CD4-positive, CD25-positive, alpha-beta regulatory T cell (primary cell): ENCODE data around the gene ZFP62. TPM values are rescaled to one million over a fixed set of nuclear protein-coding genes. Genes with fewer than 3 reads are reported as not detected.
"Not testable (repeated sequence)": the region's sequence is repeated elsewhere in the genome, so short reads cannot be mapped to it uniquely, and the experiment has no call there.

Source experiments
- ATAC-seq, 2 donors: fragments of 150-1000 bp; cut with Tn5 transposase; one replicate each; pipeline ENCODE4 v1.10.0; 2021; ENCODE audit warnings: low read depth in 2 of 2, moderate number of reproducible peaks in 2 of 2, moderate library complexity in 1 of 2
- DNase-seq, 3 donors: peaks; one replicate each; pipeline versions ENCODE4 v3.0.0 to v3.0.0-alpha.2; 2012 to 2022; ENCODE audit warnings: mixed read lengths in 1 of 3
- H3K27ac ChIP-seq: one replicate; pipeline ENCODE4 v1.7.0; 2013; ENCODE audit warnings: mild to moderate bottlenecking, low read length; ENCODE audit not compliant: insufficient read depth, poor library complexity, severe bottlenecking
- H3K27me3 ChIP-seq: one replicate; pipeline ENCODE4 v1.7.0; 2013; ENCODE audit warnings: low read length; ENCODE audit not compliant: control insufficient read depth, insufficient read depth
- H3K36me3 ChIP-seq: one replicate; pipeline ENCODE4 v1.7.0; 2013; ENCODE audit warnings: mild to moderate bottlenecking, low read length, moderate library complexity; ENCODE audit not compliant: control insufficient read depth, insufficient read depth
- H3K4me1 ChIP-seq: 2 replicates; pipeline ENCODE4 v1.7.0; 2013; ENCODE audit warnings: mild to moderate bottlenecking, low read length; ENCODE audit not compliant: insufficient read depth, control insufficient read depth, poor library complexity, severe bottlenecking
- H3K4me3 ChIP-seq: one replicate; pipeline ENCODE4 v1.7.0; 2013; ENCODE audit warnings: low read depth, mild to moderate bottlenecking, low read length, moderate library complexity
- H3K9me3 ChIP-seq, 2 experiments: 1 replicate in 1 of 2; 2 replicates in 1 of 2; pipeline ENCODE4 v1.7.0; 2013; ENCODE audit warnings: low read length in 2 of 2, mild to moderate bottlenecking in 1 of 2, moderate library complexity in 1 of 2; ENCODE audit not compliant: control insufficient read depth in 2 of 2
- H3K27ac Mint-ChIP-seq, 3 donors: one replicate each; pipeline ENCODE4 v1.8.0; 2020 to 2022; ENCODE audit warnings: mild to moderate bottlenecking in 3 of 3, mixed read lengths in 3 of 3, moderate library complexity in 2 of 3
- H3K27me3 Mint-ChIP-seq: one replicate; pipeline ENCODE4 v1.8.0; 2022; ENCODE audit warnings: mild to moderate bottlenecking, mixed read lengths
- H3K36me3 Mint-ChIP-seq: one replicate; pipeline ENCODE4 v1.8.0; 2020; ENCODE audit warnings: mixed read lengths
- H3K4me1 Mint-ChIP-seq, 4 donors: one replicate each; pipeline ENCODE4 v1.8.0; 2020 to 2022; ENCODE audit warnings: mixed read lengths in 4 of 4, mild to moderate bottlenecking in 1 of 4
- H3K4me3 Mint-ChIP-seq, 4 donors: one replicate each; pipeline ENCODE4 v1.8.0; 2020 to 2022; ENCODE audit warnings: mild to moderate bottlenecking in 4 of 4, mixed read lengths in 4 of 4, moderate library complexity in 3 of 4
- H3K9me3 Mint-ChIP-seq, 7 donors: one replicate each; pipeline ENCODE4 v1.8.0; 2020 to 2022; ENCODE audit warnings: mixed read lengths in 7 of 7, mild to moderate bottlenecking in 3 of 7, moderate library complexity in 2 of 7
- polyA plus RNA-seq, 4 donors: library from polyadenylated mRNA; unstranded; fragments of 300-500 nt; fragmentation: Illumina TruSeq; gene quantifications; one replicate each; pipeline ENCODE4 v1.2.3, GENCODE V29; 2021
- total RNA-seq: library from RNA; stranded (reverse); gene quantifications from one replicate; pipeline ENCODE4 v1.2.3, GENCODE V29; 2022

Gene ZFP62
- total and polyA plus RNA-seq, 5 donors from 2014 or later: 21.4 to 31.2 (median 22.1) TPM

GRCh38 chr5:180827374-180827773 lies 33.7 kb downstream of the ZFP62 start:
- not testable (repeated sequence) for H3K27me3 Mint-ChIP-seq, DNase-seq, H3K27ac ChIP-seq, H3K9me3 Mint-ChIP-seq, H3K36me3 ChIP-seq, H3K4me3 ChIP-seq, H3K27ac Mint-ChIP-seq, H3K27me3 ChIP-seq, ATAC-seq, H3K4me3 Mint-ChIP-seq, H3K9me3 ChIP-seq
- peaks cover 13% of the 10 kb centered on the region for H3K36me3 Mint-ChIP-seq
- H3K4me1 ChIP-seq: peaks cover 25% of the 10 kb centered on the region
- H3K4me1 Mint-ChIP-seq: peaks cover 7 to 41% (median 29%) of the 10 kb centered on the region in 4 donors

GRCh38 chr5:180825768-180826525 lies 35.1 kb downstream of the ZFP62 start:
- Mint-ChIP-seq H3K27ac (no peak overlapping the region), H3K4me1 (peaks cover 6 to 33% (median 27%) of the 10 kb centered on the region in 4 donors)
- H3K9me3 ChIP-seq: peaks cover 0 to 3% of the 10 kb centered on the region in 2 experiments

GRCh38 chr5:180824630-180825476 lies 36.2 kb downstream of the ZFP62 start:
- Histone ChIP-seq H3K27me3 (no peaks in the 10 kb centered on the region), H3K4me1 (peaks cover 12% of the 10 kb centered on the region), H3K4me3 (no peak overlapping the region), H3K36me3 (no peaks in the 10 kb centered on the region), H3K27ac (no peak overlapping the region), H3K9me3 (peaks cover 0 to 3% of the 10 kb centered on the region in 2 experiments)
- no peak overlapping the region for H3K27ac Mint-ChIP-seq
- H3K36me3 Mint-ChIP-seq: peaks cover 9% of the 10 kb centered on the region
- peak overlapping the region in 2 of 4 donors; percentile 39 to 40 for H3K4me3 Mint-ChIP-seq
- peaks cover 0 to 3% (median 0%) of the 10 kb centered on the region in 7 donors for H3K9me3 Mint-ChIP-seq
- DNase-seq: no peak
- H3K4me1 Mint-ChIP-seq: peaks cover 6 to 22% (median 19%) of the 10 kb centered on the region in 4 donors
- no peaks in the 10 kb centered on the region for H3K27me3 Mint-ChIP-seq
- no peak for ATAC-seq

More at GRCh38 chr5:180825768-180826525, 35.1 kb downstream of the ZFP62 start:
- Mint-ChIP-seq H3K27me3 (no peaks in the 10 kb centered on the region), H3K36me3 (peaks cover 13% of the 10 kb centered on the region), H3K4me3 (peak overlapping the region in 3 of 4 donors; percentile 14 to 87 (median 72)), H3K9me3 (peaks cover 0 to 3% (median 0%) of the 10 kb centered on the region in 7 donors)
- DNase-seq (no peak), ATAC-seq (no peak)
- Histone ChIP-seq H3K36me3 (no peaks in the 10 kb centered on the region), H3K27me3 (no peaks in the 10 kb centered on the region), H3K4me3 (no peak overlapping the region), H3K27ac (no peak overlapping the region), H3K4me1 (peaks cover 21% of the 10 kb centered on the region)

- Mint-ChIP-seq H3K4me1 (peaks cover 6 to 14% (median 13%) of the 10 kb centered on the region in 4 donors), H3K27me3 (no peaks in the 10 kb centered on the region), H3K9me3 (no peaks in the 10 kb centered on the region), H3K4me3 (peak overlapping the region in 2 of 4 donors; percentile 39 to 40), H3K36me3 (peaks cover 4% of the 10 kb centered on the region), H3K27ac (peak overlapping the region in 2 of 3 donors; percentile 6 to 69)
- Histone ChIP-seq H3K36me3 (no peaks in the 10 kb centered on the region), H3K27me3 (no peaks in the 10 kb centered on the region), H3K9me3 (peaks cover 0 to 3% of the 10 kb centered on the region in 2 experiments), H3K27ac (no peak overlapping the region), H3K4me3 (no peak overlapping the region), H3K4me1 (peaks cover 9% of the 10 kb centered on the region)
- DNase-seq (peak in 1 of 3 donors; percentile 15), ATAC-seq (no peak)
These were observed 37.0 kb downstream of the ZFP62 start for GRCh38 chr5:180823940-180824629.

- no peak overlapping the region for H3K4me3 Mint-ChIP-seq
- no peak overlapping the region for H3K27ac ChIP-seq
- no peaks in the 10 kb centered on the region for H3K9me3 ChIP-seq
- peaks cover 6 to 14% (median 13%) of the 10 kb centered on the region in 4 donors for H3K4me1 Mint-ChIP-seq
- peaks cover 4% of the 10 kb centered on the region for H3K36me3 Mint-ChIP-seq
- DNase-seq (no peak), ATAC-seq (no peak)
- no peaks in the 10 kb centered on the region for H3K27me3 Mint-ChIP-seq
- no peak overlapping the region for H3K27ac Mint-ChIP-seq
- no peaks in the 10 kb centered on the region for H3K36me3 ChIP-seq
- peaks cover 9% of the 10 kb centered on the region for H3K4me1 ChIP-seq
- H3K9me3 Mint-ChIP-seq: no peaks in the 10 kb centered on the region
- H3K27me3 ChIP-seq: peaks cover 3% of the 10 kb centered on the region
- H3K4me3 ChIP-seq: no peak overlapping the region
These were observed 37.7 kb downstream of the ZFP62 start for GRCh38 chr5:180823346-180823745.

GRCh38 chr5:180821538-180821937 lies 39.5 kb downstream of the ZFP62 start:
- no peak for DNase-seq
- Histone ChIP-seq H3K36me3 (no peaks in the 10 kb centered on the region), H3K4me3 (no peak overlapping the region), H3K27ac (no peak overlapping the region), H3K27me3 (peaks cover 5% of the 10 kb centered on the region), H3K9me3 (no peaks in the 10 kb centered on the region), H3K4me1 (peaks cover 16% of the 10 kb centered on the region)
- no peak for ATAC-seq
- H3K4me3 Mint-ChIP-seq: no peak overlapping the region
- H3K27ac Mint-ChIP-seq: no peak overlapping the region
- H3K4me1 Mint-ChIP-seq: peaks cover 11 to 30% (median 21%) of the 10 kb centered on the region in 4 donors
- H3K9me3 Mint-ChIP-seq: no peaks in the 10 kb centered on the region
- H3K36me3 Mint-ChIP-seq: peaks cover 4% of the 10 kb centered on the region
- H3K27me3 Mint-ChIP-seq: no peaks in the 10 kb centered on the region

DNA sequence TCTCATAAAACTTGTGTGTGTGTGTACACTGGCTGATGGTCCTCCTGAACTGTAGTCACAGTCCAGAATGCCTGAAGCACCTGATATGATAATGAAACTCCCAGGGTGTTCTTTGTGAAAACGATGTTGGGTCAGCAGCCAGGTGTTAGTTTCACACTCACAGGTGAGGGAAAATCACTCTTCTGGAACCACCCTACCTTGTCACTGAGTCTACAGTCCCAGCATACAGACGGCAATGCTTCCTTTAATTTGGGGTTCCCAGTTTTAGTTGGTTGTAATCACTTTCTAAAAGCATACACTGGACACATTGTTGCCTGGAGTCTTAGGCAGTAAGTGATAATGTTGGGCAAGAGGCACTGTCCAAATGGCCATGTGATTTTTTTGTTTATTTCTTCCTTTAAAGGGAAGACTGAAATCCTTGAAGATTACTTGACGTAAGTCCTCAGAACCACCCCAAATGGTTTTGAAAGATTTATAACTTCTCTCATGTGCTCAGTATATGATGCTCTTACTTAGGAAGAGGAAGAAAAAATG lies 40.2 kb downstream of the ZFP62 start:
- Mint-ChIP-seq H3K4me1 (peaks cover 11 to 35% (median 24%) of the 10 kb centered on the region in 4 donors), H3K9me3 (no peaks in the 10 kb centered on the region), H3K36me3 (no peaks in the 10 kb centered on the region), H3K4me3 (no peak overlapping the region), H3K27me3 (no peaks in the 10 kb centered on the region), H3K27ac (no peak overlapping the region)
- DNase-seq (no peak), ATAC-seq (peak in 1 of 2 donors; percentile 25)
- H3K27me3 ChIP-seq: peaks cover 5% of the 10 kb centered on the region
- no peaks in the 10 kb centered on the region for H3K36me3 ChIP-seq
- no peak overlapping the region for H3K27ac ChIP-seq
- H3K4me3 ChIP-seq: no peak overlapping the region
- H3K9me3 ChIP-seq: no peaks in the 10 kb centered on the region
- peaks cover 20% of the 10 kb centered on the region for H3K4me1 ChIP-seq
